Mucosa of gallbladder (tissue), 1 donor: ENCODE measurements around the gene SLAMF9. TPM values are rescaled to one million over a fixed set of nuclear protein-coding genes. Genes with fewer than 3 reads are reported as not detected.

ENCODE experiments used
- total RNA-seq: library from RNA; stranded (reverse); gene quantifications from one replicate; pipeline ENCODE4 v1.2.1, GENCODE V29; 2021
- donor health status: DM: no; HTN: no; CAD: no.

The SLAMF9 gene
- total RNA-seq, 1 donor from 2014 or later = not detected

Other genes starting within 250 kb of the SLAMF9 start
- 46.3 TPM for gene CRP, start 239.6 kb downstream of the SLAMF9 start, total RNA-seq
- gene DUSP23, start 173.3 kb downstream of the SLAMF9 start, total RNA-seq = 44.0 TPM
- gene FCRL6, start 151.9 kb downstream of the SLAMF9 start, total RNA-seq = 0.81 TPM
- 7.3 TPM for gene SLAMF8, start 127.4 kb downstream of the SLAMF9 start, total RNA-seq
- gene VSIG8, start 91.6 kb downstream of the SLAMF9 start, total RNA-seq = not detected
- 0.37 TPM for gene CFAP45, start 54.1 kb downstream of the SLAMF9 start, total RNA-seq
- 205 TPM for gene TAGLN2, start 28.7 kb downstream of the SLAMF9 start, total RNA-seq
- 12.4 TPM for gene IGSF9, start 8.6 kb downstream of the SLAMF9 start, total RNA-seq
- gene PIGM, start 77.8 kb upstream of the SLAMF9 start, total RNA-seq = 7.9 TPM
- gene KCNJ10, start 115.9 kb upstream of the SLAMF9 start, total RNA-seq = not detected
- gene KCNJ9, start 127.3 kb upstream of the SLAMF9 start, total RNA-seq = not detected
- gene IGSF8, start 144.4 kb upstream of the SLAMF9 start, total RNA-seq = 81.7 TPM
- gene ATP1A2, start 161.5 kb upstream of the SLAMF9 start, total RNA-seq = 18.6 TPM
- 0.43 TPM for gene ATP1A4, start 197.4 kb upstream of the SLAMF9 start, total RNA-seq
- 0.37 TPM for gene CASQ1, start 236.3 kb upstream of the SLAMF9 start, total RNA-seq